ENCODE data around the gene CDH11. TPM values are rescaled to one million over a fixed set of nuclear protein-coding genes. Genes with fewer than 3 reads are reported as not detected.

The CDH11 gene
- total and polyA plus RNA-seq, 2 experiments from 2014 or later: 3.5 to 19.6 TPM

GRCh38 chr16:64925166-64925565 lies 196.7 kb downstream of the CDH11 start:
- H3K36me3 Mint-ChIP-seq (ENCODE audit: low read depth): peaks cover 16% of the 10 kb centered on the region; the same call in 2 of the 3 replicates
- H3K27me3 Mint-ChIP-seq (ENCODE audit: insufficient read depth, low read depth, poor library complexity): peaks cover 2% of the 10 kb centered on the region
- DNase-seq (ENCODE audit: low spot score) (no peak), ATAC-seq (no peak)
- Histone ChIP-seq H3K27me3 (ENCODE audit: insufficient read depth) (no peaks in the 10 kb centered on the region), H3K9me2 (ENCODE audit: insufficient read depth) (peaks cover 4% of the 10 kb centered on the region; the same call in 1 of the 2 replicates), H3K4me2 (no peak overlapping the region), H3F3A (replicated peaks; ENCODE audit: low read depth) (no peaks in the 10 kb centered on the region), H3K27ac (ENCODE audit: low read depth) (no peak overlapping the region), H3K79me2 (replicated peaks; ENCODE audit: insufficient read depth) (no peaks in the 10 kb centered on the region), H2AFZ (no peak overlapping the region), H3K4me3 (no peak overlapping the region), H4K20me1 (replicated peaks; ENCODE audit: insufficient read depth) (no peaks in the 10 kb centered on the region), H3K4me1 (ENCODE audit: insufficient read depth) (no peaks in the 10 kb centered on the region), H3K36me3 (ENCODE audit: insufficient read depth) (no peaks in the 10 kb centered on the region)
- H3K27ac Mint-ChIP-seq: no peak overlapping the region
- no peaks in the 10 kb centered on the region for H3K4me1 Mint-ChIP-seq
- H3K9me3 Mint-ChIP-seq: peaks cover 22% of the 10 kb centered on the region
- H3K4me3 Mint-ChIP-seq: no peak overlapping the region
- TF ChIP-seq JUNB (IDR thresholded peaks at IDR 0.05; ENCODE audit: unreplicated experiment): no peak
- no peak for TF ChIP-seq NANOG (IDR thresholded peaks at IDR 0.05; ENCODE audit: borderline replicate concordance)
- TF ChIP-seq EZH2 (IDR thresholded peaks at IDR 0.05; ENCODE audit: low read depth, unreplicated experiment): no peak
- TF ChIP-seq STAT1 (IDR thresholded peaks at IDR 0.05; ENCODE audit: unreplicated experiment): no peak
- TF ChIP-seq ETS1 (IDR thresholded peaks at IDR 0.05): no peak
- no peak for TF ChIP-seq ZNF114 (CRISPR knock-in tag; IDR thresholded peaks at IDR 0.05)

- Histone ChIP-seq H3K4me2 (no peak overlapping the region), H3K9me2 (ENCODE audit: insufficient read depth) (peaks cover 4% of the 10 kb centered on the region; the same call in 1 of the 2 replicates), H2AFZ (no peak overlapping the region), H3K27me3 (ENCODE audit: insufficient read depth) (no peaks in the 10 kb centered on the region), H4K20me1 (replicated peaks; ENCODE audit: insufficient read depth) (no peaks in the 10 kb centered on the region), H3K79me2 (replicated peaks; ENCODE audit: insufficient read depth) (no peaks in the 10 kb centered on the region), H3K4me3 (no peak overlapping the region), H3K4me1 (ENCODE audit: insufficient read depth) (no peaks in the 10 kb centered on the region), H3F3A (replicated peaks; ENCODE audit: low read depth) (no peaks in the 10 kb centered on the region), H3K27ac (ENCODE audit: low read depth) (no peak overlapping the region), H3K36me3 (ENCODE audit: insufficient read depth) (no peaks in the 10 kb centered on the region)
- DNase-seq (ENCODE audit: low spot score) (no peak), ATAC-seq (no peak)
- H3K27me3 Mint-ChIP-seq (ENCODE audit: insufficient read depth, low read depth, poor library complexity): peaks cover 2% of the 10 kb centered on the region
- no peak overlapping the region for H3K4me3 Mint-ChIP-seq
- no peaks in the 10 kb centered on the region; the same call in 2 of the 3 replicates for H3K4me1 Mint-ChIP-seq
- H3K27ac Mint-ChIP-seq: no peak overlapping the region
- peaks cover 16% of the 10 kb centered on the region; the same call in 2 of the 3 replicates for H3K36me3 Mint-ChIP-seq (ENCODE audit: low read depth)
- H3K9me3 Mint-ChIP-seq: peaks cover 22% of the 10 kb centered on the region
- TF ChIP-seq NANOG (IDR thresholded peaks at IDR 0.05; ENCODE audit: borderline replicate concordance) (no peak), CTCF (conservative IDR thresholded peaks at IDR 0.05; ENCODE audit: low read depth in 2 of 2) (no peak), CREB1 (CRISPR knock-in tag; IDR thresholded peaks at IDR 0.05; ENCODE audit: low read depth) (no peak), REST (IDR thresholded peaks at IDR 0.05; ENCODE audit: unreplicated experiment) (no peak), ZNF462 (CRISPR knock-in tag; IDR thresholded peaks at IDR 0.05) (no peak)
These were observed 197.8 kb downstream of the CDH11 start for GRCh38 chr16:64924086-64924485.
